ENCODE data around the gene FARP1.

FARP1 gene

DNA sequence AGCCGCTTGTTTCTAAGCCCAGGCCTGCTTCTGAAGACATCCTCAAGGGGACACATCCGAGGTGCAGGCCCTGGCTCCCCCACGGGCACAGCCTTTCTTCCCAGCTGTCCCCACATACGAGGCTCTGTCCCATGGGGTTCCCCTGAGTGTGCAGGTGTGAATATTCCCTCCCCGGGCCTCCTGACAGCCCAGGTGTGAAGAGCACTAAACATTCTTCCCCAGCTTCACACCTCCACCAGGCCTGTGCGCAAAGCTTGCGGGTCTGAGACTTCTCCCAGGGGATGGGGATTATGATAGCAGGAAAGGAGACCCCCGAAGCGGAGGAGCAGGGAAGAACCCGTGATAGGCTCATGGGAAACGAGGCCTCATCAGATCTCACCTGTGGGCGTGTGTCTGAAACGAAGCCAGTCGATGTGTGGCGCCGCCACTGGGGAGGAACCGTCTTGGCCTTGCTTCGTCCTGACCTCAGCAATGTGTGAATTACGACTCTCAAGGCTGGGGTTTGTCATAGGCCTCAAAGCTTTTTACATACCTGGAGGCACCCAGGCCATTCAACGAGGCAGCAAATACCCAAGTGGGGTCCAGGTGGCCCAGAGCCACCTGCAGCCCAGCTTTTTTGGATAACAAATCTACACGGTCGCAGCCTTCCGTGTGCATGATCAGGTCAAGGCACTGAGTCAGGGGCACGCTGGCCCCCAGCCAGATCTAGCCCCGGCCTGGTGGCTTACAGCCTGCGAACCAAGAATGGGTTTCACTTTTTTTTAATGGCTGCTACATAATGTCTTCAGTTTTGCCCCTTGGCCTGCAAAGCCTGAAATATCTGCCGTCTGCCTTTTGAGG, 299.7 kb downstream of the FARP1 start:
- DNase-seq (ENCODE audit: low read depth in 3 of 3): no peak

- DNase-seq (ENCODE audit: low read depth in 3 of 3): no peak
These were observed 300.4 kb downstream of the FARP1 start for GRCh38 chr13:98443329-98443728.

DNA sequence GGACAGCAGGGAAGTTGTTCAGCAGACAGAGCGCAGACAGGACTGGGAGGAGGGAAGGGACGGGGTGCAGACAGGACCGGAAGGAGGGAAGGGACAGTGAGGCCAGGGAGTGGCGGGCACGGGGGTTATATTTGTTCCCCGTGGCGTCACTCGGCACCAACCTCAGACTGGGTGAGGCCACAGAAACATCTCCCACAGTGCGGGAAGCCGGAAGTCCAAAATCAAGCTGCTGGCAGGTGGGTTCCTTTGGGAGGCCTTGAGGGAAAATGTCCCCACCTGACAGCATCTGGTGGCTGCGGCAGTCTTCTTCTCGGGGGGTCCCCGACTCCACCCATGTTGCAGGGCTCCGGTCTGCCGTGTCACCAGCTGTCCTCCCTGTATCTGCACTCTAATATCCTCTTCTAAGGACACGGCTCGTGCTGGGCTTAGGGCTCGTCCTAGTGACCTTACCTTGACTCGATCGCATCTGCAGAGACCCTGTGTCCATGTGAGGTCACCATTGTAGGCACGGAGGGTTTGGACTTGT, 301.0 kb downstream of the FARP1 start:
- DNase-seq (ENCODE audit: low read depth in 3 of 3): no peak

- no peak for DNase-seq (ENCODE audit: low read depth in 3 of 3)
These were observed 301.5 kb downstream of the FARP1 start for GRCh38 chr13:98444381-98444780.

DNA sequence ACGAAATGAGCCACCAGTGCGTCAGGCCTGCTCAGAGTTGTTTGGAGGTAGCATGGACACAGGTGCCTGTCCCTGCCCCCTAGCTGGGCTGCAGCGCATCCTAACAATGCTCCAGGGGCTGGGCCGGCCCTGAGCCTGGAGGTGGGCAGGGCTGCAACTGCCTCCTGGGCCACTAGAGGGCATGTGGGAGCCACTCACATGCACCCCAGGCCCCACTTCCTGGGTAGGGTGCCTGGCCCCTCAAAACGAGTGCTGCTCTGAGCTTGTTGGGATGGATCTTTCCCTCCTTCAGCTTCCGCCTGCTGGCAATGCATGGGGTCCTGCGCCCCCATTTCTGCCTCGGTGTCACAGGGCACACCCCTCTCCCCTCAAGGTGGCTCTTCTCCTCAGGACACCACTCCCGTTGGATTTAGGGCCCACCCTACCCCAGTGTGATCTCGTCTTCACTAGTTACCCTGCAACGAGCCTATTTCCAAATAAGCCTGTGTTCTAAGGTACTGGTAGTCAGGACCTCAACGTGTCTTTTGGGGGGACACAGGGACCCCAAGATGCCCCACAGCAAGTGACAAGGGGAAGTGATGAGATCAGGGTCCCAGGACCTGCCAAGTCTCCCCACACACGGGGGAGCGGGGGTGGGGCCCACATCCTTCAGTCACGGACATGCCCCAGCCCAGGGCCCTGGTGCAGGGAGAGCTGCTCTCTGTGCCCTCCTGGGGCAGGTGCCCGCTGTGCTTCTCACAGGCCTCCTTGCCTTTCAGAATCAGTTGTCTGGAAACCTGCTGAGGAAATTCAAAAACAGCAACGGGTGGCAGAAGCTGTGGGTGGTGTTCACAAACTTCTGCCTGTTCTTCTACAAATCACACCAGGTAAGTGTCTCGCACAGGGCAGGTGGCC, 302.7 kb downstream of the FARP1 start:
- DNase-seq (ENCODE audit: low read depth in 3 of 3): peak; percentile 57 to 78 (median 59)

- DNase-seq (ENCODE audit: low read depth in 3 of 3): no peak
These were observed 303.3 kb downstream of the FARP1 start for GRCh38 chr13:98446234-98446621.

DNA sequence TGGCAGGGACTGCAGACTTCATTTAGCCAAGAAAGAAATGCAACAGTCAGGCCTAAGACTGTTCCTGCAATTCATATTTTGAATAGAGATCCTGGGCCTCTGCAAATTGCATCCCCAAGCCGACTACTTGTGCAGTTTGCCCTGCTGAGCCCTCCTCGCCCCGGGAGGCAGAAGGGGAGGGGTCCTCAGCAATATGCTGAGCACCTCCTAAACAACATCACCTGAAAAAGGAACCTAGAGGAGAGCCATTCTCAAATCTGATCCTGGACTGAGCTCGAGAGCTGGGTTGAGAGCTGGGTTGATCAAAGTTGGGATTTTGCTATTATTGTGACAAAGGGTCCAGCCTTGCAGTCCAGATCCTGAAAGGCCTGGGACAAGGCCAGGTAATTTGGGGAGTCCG, 304.2 kb downstream of the FARP1 start:
- DNase-seq (ENCODE audit: low read depth in 3 of 3): no peak

GRCh38 chr13:98447881-98448641, 305.2 kb downstream of the FARP1 start:
- peak in 1 of 3 experiments; percentile 19 for DNase-seq (ENCODE audit: low read depth in 3 of 3)

- DNase-seq (ENCODE audit: low read depth in 3 of 3): no peak
These were observed 305.7 kb downstream of the FARP1 start for GRCh38 chr13:98448642-98448928.

- no peak for DNase-seq (ENCODE audit: low read depth in 3 of 3)
These were observed 306.4 kb downstream of the FARP1 start for GRCh38 chr13:98449273-98449672.

GRCh38 chr13:98450026-98450425, 307.1 kb downstream of the FARP1 start:
- DNase-seq (ENCODE audit: low read depth in 3 of 3): no peak

- no peak for DNase-seq (ENCODE audit: low read depth in 3 of 3)
These were observed 307.7 kb downstream of the FARP1 start for GRCh38 chr13:98450539-98451111.

- no peak for DNase-seq (ENCODE audit: low read depth in 3 of 3)
These were observed 309.0 kb downstream of the FARP1 start for GRCh38 chr13:98451676-98452470.

DNA sequence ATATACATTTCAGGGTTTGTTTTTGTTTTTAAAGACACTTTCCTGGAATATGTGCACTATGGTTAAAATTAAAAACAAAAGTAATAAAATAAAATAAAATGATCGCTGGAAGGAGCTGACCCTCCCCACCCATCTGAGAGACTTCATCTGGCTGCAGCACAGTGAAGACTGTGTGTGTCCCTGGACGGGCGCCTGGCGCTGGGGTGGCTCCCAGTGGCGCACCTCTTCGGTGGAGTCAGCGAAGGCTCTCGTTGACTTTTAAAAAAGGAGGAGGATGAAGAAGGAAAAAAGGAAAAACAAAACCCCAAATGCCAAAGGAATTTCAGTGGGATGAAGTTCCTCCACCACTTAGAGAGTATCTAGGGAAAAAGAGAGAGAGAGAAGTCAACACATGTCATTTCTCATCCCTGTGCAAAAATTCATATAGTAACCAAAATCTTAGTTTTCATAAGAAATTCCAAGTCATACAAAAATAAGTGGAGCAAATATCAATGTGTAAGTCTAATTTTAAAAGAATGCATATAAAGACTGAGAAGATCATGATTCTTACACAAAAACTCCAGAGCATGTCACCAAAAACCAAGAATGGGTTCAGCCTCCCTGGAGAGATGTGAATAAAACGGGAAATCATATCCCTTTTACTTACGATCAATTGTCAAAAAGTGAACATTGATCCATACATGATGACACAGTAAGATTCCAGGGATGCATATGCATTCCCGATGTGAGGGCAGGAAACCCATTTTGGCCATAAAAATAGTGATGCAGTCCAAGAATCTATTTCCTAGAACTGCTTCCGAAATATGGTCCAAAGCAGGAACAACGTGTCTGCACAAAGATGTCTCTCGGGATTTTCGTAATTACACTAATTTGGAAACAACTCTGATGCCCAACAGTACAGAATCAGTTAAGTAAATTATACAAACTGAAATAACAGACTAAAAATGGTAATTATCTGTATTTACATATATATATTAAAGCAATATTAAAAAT, 310.3 kb downstream of the FARP1 start:
- no peak for DNase-seq (ENCODE audit: low read depth in 3 of 3)

DNA sequence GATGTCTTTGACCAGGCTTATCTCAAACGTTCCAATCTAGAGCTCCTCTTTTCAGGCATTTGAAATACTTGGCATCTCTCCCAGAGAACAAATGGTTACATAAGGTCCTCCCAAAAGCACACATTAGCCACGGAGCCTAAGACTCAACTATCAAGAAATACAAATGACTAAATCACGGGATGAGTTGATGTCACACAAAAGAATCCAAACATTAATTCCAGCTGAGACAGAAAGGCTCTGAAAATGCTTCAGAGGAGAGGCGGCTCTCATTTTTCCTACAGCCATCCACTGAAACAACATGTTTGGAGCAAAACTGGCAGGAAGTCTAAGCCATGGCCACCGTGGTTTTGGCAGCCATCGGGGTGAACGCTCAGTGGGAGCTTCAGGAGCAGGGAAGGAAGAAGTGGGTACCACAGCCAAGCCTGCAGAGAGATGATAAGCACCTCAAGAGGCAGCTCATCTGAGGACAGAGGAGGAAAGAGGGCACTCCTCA, 311.5 kb downstream of the FARP1 start:
- DNase-seq (ENCODE audit: low read depth in 3 of 3): no peak

DNA sequence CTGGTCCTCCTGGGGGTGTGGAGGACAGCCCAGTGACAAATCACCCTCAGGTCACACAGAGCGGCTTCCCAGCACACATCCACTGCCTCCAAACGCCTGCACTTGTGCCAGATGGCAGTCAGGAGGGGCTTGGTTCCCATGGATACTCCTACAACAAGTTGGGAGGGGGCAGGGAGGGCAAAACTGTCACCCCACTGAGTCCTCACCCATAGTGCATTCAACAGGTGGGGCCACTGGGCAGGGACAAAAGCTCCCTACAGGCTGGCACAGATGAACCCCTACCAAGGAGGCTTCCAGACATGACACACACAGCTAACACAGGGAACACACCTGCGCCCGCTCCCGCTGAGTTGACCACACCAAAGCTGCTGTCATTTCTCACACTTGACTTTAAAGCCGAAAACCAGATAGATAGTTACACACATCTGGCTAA, 313.5 kb downstream of the FARP1 start:
- no peak for DNase-seq (ENCODE audit: low read depth in 3 of 3)

GRCh38 chr13:98457053-98457452, 314.2 kb downstream of the FARP1 start:
- DNase-seq (ENCODE audit: low read depth in 3 of 3): no peak

GRCh38 chr13:98458431-98458830, 315.5 kb downstream of the FARP1 start:
- no peak for DNase-seq (ENCODE audit: low read depth in 3 of 3)

- DNase-seq (ENCODE audit: low read depth in 3 of 3): no peak
These were observed 316.3 kb downstream of the FARP1 start for GRCh38 chr13:98459171-98459681.

Data from stimulated activated CD4-positive, alpha-beta T cell treated with anti-CD3 and anti-CD28 coated beads, TNF-alpha, amount 100 ng/mL, for 24 hours (primary cell).